Body of pancreas (tissue), 4 donors: Measurements from ENCODE around the gene CAV1.

Source experiments
- CTCF ChIP-seq, 7 experiments: fragments of 450-650 bp in 4 of 7; fragments of 200-600 bp in 3 of 7; sonication (generic) in 3 of 7; IDR thresholded peaks; one replicate each; pipeline ENCODE4 v1.5.1; 2016 to 2019; ENCODE audit warnings: antibody characterized with exemption in 7 of 7
- POLR2A ChIP-seq, 3 donors: fragments of 450-650 bp; IDR thresholded peaks; one replicate each; pipeline ENCODE4 v1.6.1; 2016; ENCODE audit warnings: antibody characterized with exemption in 3 of 3, mild to moderate bottlenecking in 2 of 3

- no peak for TF ChIP-seq CTCF (IDR thresholded peaks at IDR 0.05)
- no peak for TF ChIP-seq POLR2A (IDR thresholded peaks at IDR 0.05)
These were observed 58.8 kb downstream of the CAV1 start for GRCh38 chr7:116583653-116584052.
